Measurements from ENCODE around the gene DCTN5.

Gene DCTN5

DNA sequence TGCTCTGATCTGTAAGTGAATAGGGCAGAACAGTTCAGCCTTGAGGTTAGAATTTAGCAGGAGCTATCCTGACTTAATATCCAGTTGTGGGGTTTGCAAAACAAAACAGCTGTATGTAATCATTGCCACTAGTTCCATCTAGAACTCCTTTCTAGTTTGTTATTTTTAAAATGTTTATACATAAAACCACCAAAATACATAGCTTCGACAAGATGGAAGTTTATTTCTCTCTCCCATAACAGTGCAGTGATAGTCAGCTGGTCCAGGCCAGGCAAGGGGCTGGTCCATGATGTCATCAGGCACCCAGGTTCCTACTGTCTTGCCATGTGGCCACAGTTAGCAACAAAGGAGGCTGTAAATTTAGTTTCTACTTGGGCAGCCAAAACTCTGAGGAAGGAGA is 27.0 kb downstream of the DCTN5 start:
- Histone ChIP-seq H3K27ac (ENCODE audit: low read depth, low read length) (no peak overlapping the region), H3K4me3 (ENCODE audit: insufficient read depth, low read length, poor library complexity, severe bottlenecking) (no peak overlapping the region), H3K9ac (ENCODE audit: low read length) (no peak overlapping the region), H3F3A (ENCODE audit: insufficient read depth) (no peaks in the 10 kb centered on the region), H3K27me3 (ENCODE audit: low read length) (no peaks in the 10 kb centered on the region), H3K36me3 (ENCODE audit: low read length) (peaks cover 15% of the 10 kb centered on the region; the same call in 1 of the 2 replicates), H2AFZ (ENCODE audit: low read depth, low read length, severe bottlenecking) (no peak overlapping the region), H3K9me2 (replicated peaks; ENCODE audit: insufficient read depth, low read length) (no peaks in the 10 kb centered on the region), H3K9me3 (ENCODE audit: insufficient read depth, low read length) (no peaks in the 10 kb centered on the region), H3K79me2 (ENCODE audit: insufficient read depth, low read length) (no peaks in the 10 kb centered on the region), H4K20me1 (ENCODE audit: low read depth, low read length) (no peaks in the 10 kb centered on the region), H3K4me2 (ENCODE audit: low read depth, low read length, poor library complexity, severe bottlenecking) (no peak overlapping the region)
- TF ChIP-seq CTCF (IDR thresholded peaks at IDR 0.05; ENCODE audit: insufficient read depth, low read length, poor library complexity, severe bottlenecking) (no peak), EZH2phosphoT487 (conservative IDR thresholded peaks at IDR 0.05; ENCODE audit: low read length) (no peak)

DNA sequence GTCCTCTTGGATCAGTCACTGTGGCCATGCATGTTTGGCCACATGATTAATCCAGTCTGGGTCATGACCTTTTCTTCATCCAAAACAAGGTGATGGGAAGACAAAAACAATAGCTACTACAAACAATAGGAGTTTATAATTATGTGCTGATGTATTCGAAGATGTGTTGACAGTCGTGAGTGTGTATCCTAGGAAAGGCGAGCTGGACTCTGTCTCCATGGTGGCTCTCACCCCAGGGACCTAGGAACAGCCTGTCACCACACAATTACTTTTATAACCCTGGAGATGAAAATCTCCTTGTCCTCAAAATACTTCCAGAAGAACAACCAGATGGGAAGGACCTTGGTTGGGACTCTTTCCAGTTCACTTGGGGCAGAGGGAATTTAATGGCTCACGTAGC is 27.6 kb downstream of the DCTN5 start:
- no peak overlapping the region for H3K27ac ChIP-seq (ENCODE audit: low read depth, low read length)

DNA sequence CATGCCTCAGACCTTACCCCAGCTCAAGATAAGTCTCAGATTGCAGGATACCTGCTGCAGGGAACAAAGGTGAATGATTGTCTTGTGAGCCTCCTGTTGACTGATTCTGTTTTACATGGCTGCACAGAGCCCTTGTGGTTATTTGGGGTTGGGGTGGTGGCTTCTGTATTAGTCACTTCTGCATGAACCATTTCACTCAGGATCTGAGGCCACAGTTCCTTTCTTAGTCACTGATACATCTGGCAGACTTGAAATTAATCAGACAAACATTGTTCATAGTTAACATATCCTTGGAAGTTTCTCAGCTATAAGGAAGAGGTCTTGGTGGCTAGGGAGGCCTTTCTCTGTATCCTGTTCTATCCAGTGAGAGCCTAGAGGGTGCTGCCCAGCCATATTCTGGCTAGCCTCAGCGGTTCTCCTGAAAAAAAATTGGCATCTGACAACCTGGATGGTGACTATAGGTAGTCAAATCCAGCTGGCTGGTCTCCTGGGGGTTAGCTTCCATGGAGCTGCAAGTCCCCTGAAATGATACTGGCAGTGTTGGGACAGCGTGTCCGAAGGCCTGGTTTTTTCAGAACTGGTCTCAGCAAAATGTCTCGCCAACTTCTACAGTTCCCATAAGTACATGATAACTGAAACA is 29.0 kb downstream of the DCTN5 start:
- Histone ChIP-seq H3K4me2 (ENCODE audit: low read depth, low read length, poor library complexity, severe bottlenecking) (no peak overlapping the region), H2AFZ (ENCODE audit: low read depth, low read length, severe bottlenecking) (no peak overlapping the region), H3K9me3 (ENCODE audit: insufficient read depth, low read length) (no peaks in the 10 kb centered on the region), H3K36me3 (ENCODE audit: low read length) (peaks cover 15% of the 10 kb centered on the region; the same call in 1 of the 2 replicates), H3K27ac (ENCODE audit: low read depth, low read length) (no peak overlapping the region), H3F3A (ENCODE audit: insufficient read depth) (no peaks in the 10 kb centered on the region), H3K9ac (ENCODE audit: low read length) (no peak overlapping the region), H3K27me3 (ENCODE audit: low read length) (no peaks in the 10 kb centered on the region), H3K4me3 (ENCODE audit: insufficient read depth, low read length, poor library complexity, severe bottlenecking) (no peak overlapping the region), H3K79me2 (ENCODE audit: insufficient read depth, low read length) (no peaks in the 10 kb centered on the region), H3K9me2 (replicated peaks; ENCODE audit: insufficient read depth, low read length) (no peaks in the 10 kb centered on the region), H4K20me1 (ENCODE audit: low read depth, low read length) (no peaks in the 10 kb centered on the region)
- no peak for TF ChIP-seq CTCF (IDR thresholded peaks at IDR 0.05; ENCODE audit: insufficient read depth, low read length, poor library complexity, severe bottlenecking)
- no peak for TF ChIP-seq EZH2phosphoT487 (conservative IDR thresholded peaks at IDR 0.05; ENCODE audit: low read length)

More for the DNA sequence above, 27.6 kb downstream of the DCTN5 start:
- Histone ChIP-seq H3K9me3 (ENCODE audit: insufficient read depth, low read length) (no peaks in the 10 kb centered on the region), H3K36me3 (ENCODE audit: low read length) (peaks cover 15% of the 10 kb centered on the region; the same call in 1 of the 2 replicates), H3K9me2 (replicated peaks; ENCODE audit: insufficient read depth, low read length) (no peaks in the 10 kb centered on the region), H3K79me2 (ENCODE audit: insufficient read depth, low read length) (no peaks in the 10 kb centered on the region), H3K4me3 (ENCODE audit: insufficient read depth, low read length, poor library complexity, severe bottlenecking) (no peak overlapping the region), H3F3A (ENCODE audit: insufficient read depth) (no peaks in the 10 kb centered on the region), H3K4me2 (ENCODE audit: low read depth, low read length, poor library complexity, severe bottlenecking) (no peak overlapping the region), H3K27me3 (ENCODE audit: low read length) (no peaks in the 10 kb centered on the region), H2AFZ (ENCODE audit: low read depth, low read length, severe bottlenecking) (no peak overlapping the region), H3K9ac (ENCODE audit: low read length) (no peak overlapping the region), H4K20me1 (ENCODE audit: low read depth, low read length) (no peaks in the 10 kb centered on the region)
- TF ChIP-seq CTCF (IDR thresholded peaks at IDR 0.05; ENCODE audit: insufficient read depth, low read length, poor library complexity, severe bottlenecking) (no peak), EZH2phosphoT487 (conservative IDR thresholded peaks at IDR 0.05; ENCODE audit: low read length) (no peak)
